Measurements from ENCODE around the gene PAXIP1.

GRCh38 chr7:154968336-154969001 is 34.5 kb downstream of the PAXIP1 start:
- TF ChIP-seq GATA2 (IDR thresholded peaks at IDR 0.05; ENCODE audit: low read depth, low read length) (no peak), GATA3 (IDR thresholded peaks at IDR 0.05; ENCODE audit: low read depth, low read length) (no peak)
